GM19035 (cell line): Measurements from ENCODE around the gene PRMT1.
A peak's percentile ranks its signal among the peaks of the same experiment; 100 is the strongest.

Experiments used
- ATAC-seq: cut with Tn5 transposase; IDR thresholded peaks from one replicate; pipeline ENCODE4 v1.9.1; 2021; ENCODE audit not compliant: unreplicated experiment

PRMT1 gene

GRCh38 chr19:49651029-49651819 is 25.8 kb upstream of the PRMT1 start:
- no peak for ATAC-seq

GRCh38 chr19:49651820-49652550 is 25.1 kb upstream of the PRMT1 start:
- ATAC-seq, result no peak

GRCh38 chr19:49652551-49653465 is 24.3 kb upstream of the PRMT1 start:
- ATAC-seq, result no peak

DNA sequence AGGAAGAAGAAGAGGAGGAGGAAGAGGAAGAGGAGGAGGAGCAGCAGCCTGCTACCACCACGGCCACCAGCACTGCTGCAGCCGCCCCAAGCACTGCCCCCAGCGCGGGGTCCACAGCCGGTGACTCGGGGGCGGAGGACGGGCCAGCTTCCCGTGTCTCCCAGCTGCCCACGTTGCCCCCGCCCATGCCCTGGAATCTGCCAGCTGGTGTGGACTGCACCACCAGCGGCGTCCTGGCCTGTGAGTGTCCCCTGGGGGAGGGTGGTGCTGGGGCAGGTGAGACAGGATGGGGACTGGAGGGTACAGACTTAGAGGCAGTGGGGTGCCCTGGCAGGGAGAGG is 23.6 kb upstream of the PRMT1 start:
- no peak for ATAC-seq

DNA sequence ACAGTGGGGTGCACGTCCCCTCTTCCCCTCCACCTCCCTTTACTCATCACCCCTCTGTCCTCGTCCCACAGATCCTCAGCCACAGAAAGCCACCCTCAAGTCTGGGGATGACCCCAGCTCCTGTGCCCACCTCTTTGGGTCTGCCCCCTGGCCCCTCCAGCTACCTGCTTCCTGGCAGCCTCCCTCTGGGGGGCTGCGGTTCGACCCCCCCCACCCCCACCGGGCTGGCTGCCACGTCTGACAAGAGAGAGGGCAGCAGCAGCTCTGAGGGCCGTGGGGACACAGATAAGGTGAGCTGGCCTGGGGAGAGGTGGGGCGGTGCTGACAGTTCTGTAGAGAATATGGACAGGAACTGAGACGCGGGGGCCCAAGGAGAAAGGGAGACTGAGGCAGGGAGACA is 22.5 kb upstream of the PRMT1 start:
- no peak for ATAC-seq

GRCh38 chr19:49655570-49656455 is 21.3 kb upstream of the PRMT1 start:
- ATAC-seq, result no peak

- ATAC-seq, result no peak
These were observed 20.5 kb upstream of the PRMT1 start for GRCh38 chr19:49656456-49657109.

DNA sequence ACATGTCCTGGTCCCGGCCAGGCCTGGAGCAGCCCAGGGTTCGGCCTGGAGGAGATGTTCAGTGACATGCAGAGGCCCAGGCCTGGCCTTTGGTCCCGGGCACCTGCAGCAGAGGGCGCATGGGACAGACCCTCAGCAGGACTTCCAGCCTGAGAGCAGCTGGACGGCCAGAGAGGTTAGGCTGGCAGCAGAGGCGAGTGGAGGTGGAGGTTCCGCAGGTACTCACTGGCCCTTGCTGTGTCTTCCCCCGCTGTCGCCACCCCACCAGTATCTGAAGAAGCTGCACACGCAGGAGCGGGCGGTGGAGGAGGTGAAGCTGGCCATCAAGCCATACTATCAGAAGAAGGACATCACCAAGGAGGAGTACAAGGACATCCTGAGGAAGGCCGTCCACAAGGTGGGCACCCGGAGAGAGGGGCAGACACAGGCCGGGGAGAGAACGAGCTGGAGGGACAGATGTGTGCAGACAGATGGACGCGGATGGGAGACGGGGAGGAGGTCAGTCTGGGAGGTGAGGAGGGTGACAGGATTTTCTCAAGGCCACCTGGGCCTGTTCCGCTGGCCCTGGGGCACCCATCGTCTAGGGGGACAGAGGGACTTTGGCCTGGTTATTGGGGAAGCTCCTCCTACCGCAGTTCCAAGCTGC is 19.5 kb upstream of the PRMT1 start:
- ATAC-seq, result no peak

DNA sequence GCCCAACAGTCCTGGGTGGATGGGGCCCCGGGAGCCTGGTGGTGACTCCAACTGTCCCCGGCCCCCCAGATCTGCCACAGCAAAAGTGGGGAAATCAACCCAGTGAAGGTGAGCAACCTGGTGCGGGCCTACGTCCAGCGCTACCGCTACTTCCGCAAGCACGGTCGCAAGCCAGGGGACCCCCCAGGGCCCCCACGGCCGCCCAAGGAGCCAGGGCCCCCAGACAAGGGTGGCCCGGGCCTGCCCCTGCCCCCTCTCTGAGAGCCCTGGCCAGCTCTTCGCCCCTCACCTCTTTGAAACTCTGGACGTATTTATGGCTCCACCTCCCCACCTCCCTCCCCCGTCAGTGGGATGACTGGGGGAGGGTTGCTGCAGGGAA is 18.9 kb upstream of the PRMT1 start:
- no peak for ATAC-seq

GRCh38 chr19:49658566-49659442 is 18.3 kb upstream of the PRMT1 start:
- ATAC-seq, result no peak

- ATAC-seq, result no peak
These were observed 16.6 kb upstream of the PRMT1 start for GRCh38 chr19:49660338-49660961.

DNA sequence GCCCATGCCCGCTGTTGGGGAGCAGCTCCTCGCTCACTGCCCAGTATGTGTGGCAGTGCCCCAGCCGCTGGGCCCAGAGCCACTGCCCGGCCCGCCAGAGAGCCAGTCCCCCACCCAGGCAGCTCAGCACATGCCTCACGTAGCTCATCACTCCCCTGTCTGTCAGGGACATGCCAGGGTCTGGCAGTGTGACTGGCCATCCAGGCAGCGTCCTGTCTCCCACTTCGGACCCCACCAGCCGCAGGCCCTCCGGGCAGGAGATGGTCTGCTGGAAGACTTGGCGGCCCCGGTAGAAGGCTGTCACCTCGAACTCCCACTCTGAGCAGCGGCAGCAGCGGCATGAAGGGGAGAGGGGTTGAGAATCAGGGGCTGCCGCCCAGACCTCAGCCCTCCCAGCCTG is 15.1 kb upstream of the PRMT1 start:
- ATAC-seq, result no peak

DNA sequence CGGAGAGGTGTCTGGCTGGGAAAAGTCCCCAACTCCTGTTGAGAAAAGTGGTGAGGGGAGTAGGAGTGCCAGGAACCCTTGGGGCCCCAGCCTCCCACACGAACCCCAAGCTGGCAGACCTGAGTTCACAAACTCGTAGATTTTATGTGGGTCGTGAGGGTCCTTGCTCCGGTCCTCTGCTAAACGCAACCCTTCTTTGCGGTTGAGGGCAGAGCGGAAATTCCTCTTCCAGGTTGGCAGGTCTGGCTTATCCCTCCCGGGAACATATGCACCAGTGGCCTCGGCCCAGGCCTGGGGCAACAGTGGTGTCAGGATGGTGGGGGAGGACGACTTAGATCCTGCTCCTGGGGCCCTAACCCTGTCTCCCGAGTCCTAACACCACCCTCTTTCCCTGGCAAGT is 13.8 kb upstream of the PRMT1 start:
- no peak for ATAC-seq

DNA sequence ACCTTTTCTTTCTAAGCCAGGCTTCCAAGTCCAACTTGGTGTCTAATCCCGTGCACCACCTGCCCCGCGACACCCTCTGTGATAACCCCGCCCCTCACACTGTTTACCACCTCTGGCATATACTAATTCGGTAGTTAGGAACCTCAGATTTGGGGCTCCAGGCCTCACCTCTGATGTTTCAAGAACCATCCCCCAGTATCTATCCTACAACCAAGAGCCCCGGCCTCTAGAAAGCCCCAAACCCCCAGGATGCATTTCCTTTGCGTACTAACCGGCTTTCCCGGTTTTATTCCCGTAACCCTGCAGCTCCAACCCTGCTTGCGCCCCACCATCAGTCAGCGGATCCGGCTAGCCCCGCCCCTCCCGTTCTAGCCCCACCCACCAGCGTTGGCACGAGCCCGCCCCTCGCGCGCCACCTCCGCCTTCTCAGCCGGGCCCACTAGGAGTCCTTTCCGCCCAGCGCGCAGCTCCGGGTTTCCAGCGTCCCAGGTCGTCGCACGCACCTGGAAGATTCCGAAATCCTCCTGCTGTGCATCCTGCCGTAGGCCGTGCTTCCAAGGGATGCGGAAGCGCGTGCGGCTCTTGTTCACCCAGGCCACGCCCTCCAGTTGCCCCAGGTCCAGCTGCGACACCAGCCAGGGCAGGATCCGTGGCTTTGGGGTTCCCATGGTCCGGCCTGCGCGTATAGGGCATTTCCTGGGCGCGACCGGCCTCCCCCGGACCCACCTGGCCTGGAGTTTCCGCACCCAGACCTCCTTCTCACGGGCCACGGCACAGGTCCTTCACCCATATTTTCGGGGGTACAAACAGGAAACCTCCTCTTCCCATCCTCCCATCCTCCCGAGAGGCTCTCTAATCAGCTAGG is 12.7 kb upstream of the PRMT1 start:
- peak; percentile 44 for ATAC-seq

DNA sequence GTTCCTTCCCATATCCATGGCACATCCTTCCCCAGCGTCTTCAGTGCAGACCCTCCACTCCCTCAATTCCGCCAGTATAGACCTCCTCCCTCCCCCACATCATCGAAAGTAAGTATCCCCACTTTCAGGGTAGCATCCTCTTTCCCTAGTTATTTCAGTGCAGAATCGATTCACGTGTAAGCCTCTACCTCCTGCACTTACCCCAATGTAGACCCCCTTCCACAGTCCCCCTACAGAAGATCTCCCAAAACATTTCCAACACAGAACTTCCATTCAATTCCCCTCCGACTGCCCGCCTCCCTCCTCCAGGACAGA is 12.1 kb upstream of the PRMT1 start:
- ATAC-seq, result no peak

DNA sequence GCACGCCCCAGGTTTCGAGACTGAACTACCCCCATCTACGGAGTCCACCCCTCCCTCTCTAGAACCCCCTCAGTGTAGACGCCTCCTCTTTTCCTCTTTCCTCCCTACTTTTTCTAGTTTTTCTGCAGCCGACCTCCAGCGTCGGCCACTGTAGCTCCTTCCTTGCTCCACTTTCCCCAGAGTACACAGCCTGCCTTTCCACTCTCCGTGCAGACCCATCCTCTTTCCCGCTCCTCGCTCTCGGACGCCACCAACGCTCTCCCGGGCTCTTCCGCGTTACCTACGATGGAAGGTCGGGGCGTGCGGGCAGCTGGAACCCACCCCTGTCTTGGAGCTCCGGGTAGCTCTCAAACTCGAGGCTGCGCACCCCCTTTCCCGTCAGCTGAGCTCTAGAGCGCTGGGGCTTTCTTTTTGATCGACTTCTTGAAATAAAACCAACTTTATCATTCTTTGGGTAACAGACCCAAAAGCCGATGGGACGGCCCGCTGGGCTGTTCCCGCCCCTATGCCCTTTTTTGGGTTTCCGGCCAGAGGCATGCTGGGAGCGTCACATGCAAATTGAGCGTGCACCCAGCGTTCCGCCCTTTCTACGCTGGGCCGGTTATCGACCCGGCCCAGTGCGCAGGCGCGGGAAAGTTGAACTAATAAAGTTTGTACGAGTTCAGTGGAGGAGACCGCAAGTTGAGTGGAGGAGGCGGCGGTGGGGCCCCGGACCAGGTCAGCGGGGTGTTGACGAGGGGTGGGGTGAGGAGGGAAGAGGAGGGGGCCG is 11.5 kb upstream of the PRMT1 start, which contains the start of the genes BCL2L12 and IRF3:
BCL2L12 (plus strand) TSS at position 583 of the 769 bp plus-strand sequence. CDS start 760 bp downstream, outside the sequence.
IRF3 (minus strand) TSS at position 507 of the 769 bp plus-strand sequence. CDS start 1,019 bp downstream, outside the sequence.
- peak; percentile 81 for ATAC-seq

DNA sequence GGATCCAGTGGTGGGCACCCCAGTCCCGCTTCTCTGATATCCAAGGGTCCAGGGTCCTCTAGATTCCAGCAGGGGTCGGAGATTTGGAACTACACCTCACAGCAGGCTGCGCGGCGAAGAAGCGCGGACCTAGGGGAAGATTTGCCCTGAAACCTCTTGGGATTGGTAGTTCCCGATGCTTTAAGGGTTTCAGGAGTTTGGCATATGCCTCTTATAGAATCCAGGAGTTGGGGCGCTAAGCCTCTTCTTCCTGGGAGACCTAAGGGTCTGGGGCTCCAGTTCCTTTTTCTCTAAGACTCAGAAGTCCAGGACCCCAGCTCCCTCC is 11.0 kb upstream of the PRMT1 start:
- no peak for ATAC-seq
